ENCODE results near the gene METTL15. TPM values are rescaled to one million over a fixed set of nuclear protein-coding genes. Genes with fewer than 3 reads are reported as not detected.
A peak's percentile ranks its signal among the peaks of the same experiment; 100 is the strongest.
"Not testable (repeated sequence)": the region's sequence is repeated elsewhere in the genome, so short reads cannot be mapped to it uniquely, and the experiment has no call there.

The METTL15 gene
- total and polyA plus RNA-seq, 3 experiments from 2014 or later: 7.9 to 15.3 (median 14.1) TPM

GRCh38 chr11:28114116-28114515 is 5.9 kb downstream of the METTL15 start:
- CTCF ChIA-PET: no interaction called here
- no peak for DNase-seq
- H3K9me3 ChIP-seq (ENCODE audit: low read length): no peaks in the 10 kb centered on the region
- Mint-ChIP-seq H3K27ac (peak overlapping the region in 2 of 8 donors; percentile 38 to 56), H3K27me3 (peaks cover 0 to 1% of the 10 kb centered on the region in 2 donors), H3K9me3 (no peaks in the 10 kb centered on the region), H3K4me1 (peaks cover 54 to 78% (median 69%) of the 10 kb centered on the region in 3 donors), H3K4me3 (no peak overlapping the region), H3K36me3 (peaks cover 0 to 42% (median 10%) of the 10 kb centered on the region in 3 donors)
- no peaks in the 10 kb centered on the region for H3K27me3 ChIP-seq (ENCODE audit: insufficient read depth, low read length, poor library complexity, severe bottlenecking)
- no peak overlapping the region for H3K27ac ChIP-seq (ENCODE audit: low read depth, low read length)
- H3K4me3 ChIP-seq (ENCODE audit: low read length): no peak overlapping the region
- POLR2A ChIA-PET: no interaction called here
- H3K4me1 ChIP-seq (ENCODE audit: insufficient read depth, low read length): peaks cover 23% of the 10 kb centered on the region
- no peaks in the 10 kb centered on the region for H3K36me3 ChIP-seq (ENCODE audit: insufficient read depth, low read length)

- H3K9me3 ChIP-seq (ENCODE audit: low read length): no peaks in the 10 kb centered on the region
- DNase-seq: no peak
- peaks cover 0 to 42% (median 10%) of the 10 kb centered on the region in 3 donors for H3K36me3 Mint-ChIP-seq
- H3K27ac Mint-ChIP-seq: peak overlapping the region in 1 of 8 donors; percentile 56
- POLR2A ChIA-PET: no interaction called here
- no peaks in the 10 kb centered on the region for H3K36me3 ChIP-seq (ENCODE audit: insufficient read depth, low read length)
- H3K4me3 ChIP-seq (ENCODE audit: low read length): no peak overlapping the region
- H3K27me3 ChIP-seq (ENCODE audit: insufficient read depth, low read length, poor library complexity, severe bottlenecking): no peaks in the 10 kb centered on the region
- peaks cover 0 to 1% of the 10 kb centered on the region in 2 donors for H3K27me3 Mint-ChIP-seq
- peaks cover 17% of the 10 kb centered on the region for H3K4me1 ChIP-seq (ENCODE audit: insufficient read depth, low read length)
- H3K27ac ChIP-seq (ENCODE audit: low read depth, low read length): no peak overlapping the region
- CTCF ChIA-PET: no interaction called here
- H3K4me1 Mint-ChIP-seq: peaks cover 52 to 77% (median 65%) of the 10 kb centered on the region in 3 donors
- H3K4me3 Mint-ChIP-seq: no peak overlapping the region
- no peaks in the 10 kb centered on the region for H3K9me3 Mint-ChIP-seq
These were observed 6.5 kb downstream of the METTL15 start for GRCh38 chr11:28114731-28115130.

- Histone ChIP-seq H3K9me3 (ENCODE audit: low read length) (no peaks in the 10 kb centered on the region), H3K4me1 (ENCODE audit: insufficient read depth, low read length) (no peaks in the 10 kb centered on the region), H3K4me3 (ENCODE audit: low read length) (no peak overlapping the region), H3K36me3 (ENCODE audit: insufficient read depth, low read length) (no peaks in the 10 kb centered on the region), H3K27me3 (ENCODE audit: insufficient read depth, low read length, poor library complexity, severe bottlenecking) (no peaks in the 10 kb centered on the region), H3K27ac (ENCODE audit: low read depth, low read length) (no peak overlapping the region)
- no peak overlapping the region for H3K4me3 Mint-ChIP-seq
- no peak for DNase-seq
- H3K4me1 Mint-ChIP-seq: peaks cover 30 to 59% (median 42%) of the 10 kb centered on the region in 3 donors
- ChIA-PET POLR2A (no interaction called here), CTCF (no interaction called here)
- peaks cover 0 to 33% (median 13%) of the 10 kb centered on the region in 3 donors for H3K36me3 Mint-ChIP-seq
- H3K27me3 Mint-ChIP-seq: peaks cover 0 to 1% of the 10 kb centered on the region in 2 donors
- no peaks in the 10 kb centered on the region for H3K9me3 Mint-ChIP-seq
- H3K27ac Mint-ChIP-seq: peak overlapping the region in 2 of 8 donors; percentile 29 to 73
These were observed 9.5 kb downstream of the METTL15 start for GRCh38 chr11:28117712-28118111.

GRCh38 chr11:28123151-28123581 is 15.0 kb downstream of the METTL15 start:
- POLR2A ChIA-PET: no interaction called here

GRCh38 chr11:28132548-28132947 is 24.4 kb downstream of the METTL15 start:
- H3K27ac ChIP-seq (ENCODE audit: low read depth, low read length): no peak overlapping the region
- no peak overlapping the region for H3K4me3 ChIP-seq (ENCODE audit: low read length)
- H3K27me3 ChIP-seq (ENCODE audit: insufficient read depth, low read length, poor library complexity, severe bottlenecking): no peaks in the 10 kb centered on the region
- ChIA-PET CTCF (no interaction called here), POLR2A (no interaction called here)
- H3K36me3 ChIP-seq (ENCODE audit: insufficient read depth, low read length): no peaks in the 10 kb centered on the region
- H3K9me3 ChIP-seq (ENCODE audit: low read length): no peaks in the 10 kb centered on the region
- Mint-ChIP-seq H3K27ac (no peak overlapping the region), H3K27me3 (no peaks in the 10 kb centered on the region), H3K36me3 (peaks cover 25 to 39% (median 31%) of the 10 kb centered on the region in 3 donors), H3K4me3 (no peak overlapping the region), H3K4me1 (no peaks in the 10 kb centered on the region), H3K9me3 (peaks cover 0 to 10% (median 0%) of the 10 kb centered on the region in 5 donors)
- DNase-seq: no peak
- no peaks in the 10 kb centered on the region for H3K4me1 ChIP-seq (ENCODE audit: insufficient read depth, low read length)

More at GRCh38 chr11:28123151-28123581, 15.0 kb downstream of the METTL15 start:
- H3K9me3 Mint-ChIP-seq: no peaks in the 10 kb centered on the region
- H3K4me3 Mint-ChIP-seq: no peak overlapping the region
- no peak overlapping the region for H3K27ac Mint-ChIP-seq
- H3K27ac ChIP-seq (ENCODE audit: low read depth, low read length): no peak overlapping the region
- peaks cover 18 to 35% (median 22%) of the 10 kb centered on the region in 3 donors for H3K4me1 Mint-ChIP-seq
- no peaks in the 10 kb centered on the region for H3K4me1 ChIP-seq (ENCODE audit: insufficient read depth, low read length)
- CTCF ChIA-PET: no interaction called here
- H3K9me3 ChIP-seq (ENCODE audit: low read length): no peaks in the 10 kb centered on the region
- H3K36me3 ChIP-seq (ENCODE audit: insufficient read depth, low read length): no peaks in the 10 kb centered on the region
- peaks cover 0 to 31% (median 10%) of the 10 kb centered on the region in 3 donors for H3K36me3 Mint-ChIP-seq
- DNase-seq: no peak
- H3K4me3 ChIP-seq (ENCODE audit: low read length): no peak overlapping the region
- no peaks in the 10 kb centered on the region for H3K27me3 Mint-ChIP-seq
- H3K27me3 ChIP-seq (ENCODE audit: insufficient read depth, low read length, poor library complexity, severe bottlenecking): no peaks in the 10 kb centered on the region

- POLR2A ChIA-PET: no interaction called here
These were observed 25.0 kb downstream of the METTL15 start for GRCh38 chr11:28133146-28133545.

GRCh38 chr11:28136157-28136556 is 28.0 kb downstream of the METTL15 start:
- H3K4me1 ChIP-seq (ENCODE audit: insufficient read depth, low read length); H3K36me3 ChIP-seq (ENCODE audit: insufficient read depth, low read length); H3K4me1 Mint-ChIP-seq; H3K4me3 Mint-ChIP-seq; CTCF ChIA-PET; DNase-seq; H3K27ac ChIP-seq (ENCODE audit: low read depth, low read length); POLR2A ChIA-PET; H3K4me3 ChIP-seq (ENCODE audit: low read length); H3K27me3 ChIP-seq (ENCODE audit: insufficient read depth, low read length, poor library complexity, severe bottlenecking); H3K27ac Mint-ChIP-seq; H3K27me3 Mint-ChIP-seq: not testable (repeated sequence)
- H3K9me3 ChIP-seq (ENCODE audit: low read length): peaks cover 16% of the 10 kb centered on the region
- Mint-ChIP-seq H3K9me3 (peaks cover 12 to 28% (median 25%) of the 10 kb centered on the region in 5 donors), H3K36me3 (peaks cover 29 to 62% (median 39%) of the 10 kb centered on the region in 3 donors)

More at GRCh38 chr11:28133146-28133545, 25.0 kb downstream of the METTL15 start:
- no peaks in the 10 kb centered on the region for H3K36me3 ChIP-seq (ENCODE audit: insufficient read depth, low read length)
- no peak overlapping the region for H3K27ac ChIP-seq (ENCODE audit: low read depth, low read length)
- Mint-ChIP-seq H3K4me1 (no peaks in the 10 kb centered on the region), H3K27me3 (no peaks in the 10 kb centered on the region), H3K9me3 (peaks cover 3 to 10% (median 5%) of the 10 kb centered on the region in 5 donors), H3K4me3 (no peak overlapping the region), H3K27ac (no peak overlapping the region), H3K36me3 (peaks cover 28 to 41% (median 35%) of the 10 kb centered on the region in 3 donors)
- no peaks in the 10 kb centered on the region for H3K9me3 ChIP-seq (ENCODE audit: low read length)
- H3K27me3 ChIP-seq (ENCODE audit: insufficient read depth, low read length, poor library complexity, severe bottlenecking): no peaks in the 10 kb centered on the region
- H3K4me1 ChIP-seq (ENCODE audit: insufficient read depth, low read length): no peaks in the 10 kb centered on the region
- no peak overlapping the region for H3K4me3 ChIP-seq (ENCODE audit: low read length)
- no peak for DNase-seq
- CTCF ChIA-PET: no interaction called here

GRCh38 chr11:28137366-28137765 is 29.2 kb downstream of the METTL15 start:
- no peak for DNase-seq
- no peak overlapping the region for H3K27ac ChIP-seq (ENCODE audit: low read depth, low read length)
- no peaks in the 10 kb centered on the region for H3K27me3 ChIP-seq (ENCODE audit: insufficient read depth, low read length, poor library complexity, severe bottlenecking)
- ChIA-PET CTCF (no interaction called here), POLR2A (no interaction called here)
- H3K4me1 Mint-ChIP-seq: no peaks in the 10 kb centered on the region
- peaks cover 26 to 64% (median 36%) of the 10 kb centered on the region in 3 donors for H3K36me3 Mint-ChIP-seq
- no peak overlapping the region for H3K27ac Mint-ChIP-seq
- peaks cover 12 to 29% (median 26%) of the 10 kb centered on the region in 5 donors for H3K9me3 Mint-ChIP-seq
- no peaks in the 10 kb centered on the region for H3K4me1 ChIP-seq (ENCODE audit: insufficient read depth, low read length)
- peaks cover 16% of the 10 kb centered on the region for H3K9me3 ChIP-seq (ENCODE audit: low read length)
- H3K27me3 Mint-ChIP-seq: no peaks in the 10 kb centered on the region
- no peaks in the 10 kb centered on the region for H3K36me3 ChIP-seq (ENCODE audit: insufficient read depth, low read length)
- H3K4me3 ChIP-seq (ENCODE audit: low read length): no peak overlapping the region
- H3K4me3 Mint-ChIP-seq: no peak overlapping the region

Data from CD8-positive, alpha-beta memory T cell (primary cell).